Globus pallidus (tissue), 1 donor: Measurements from ENCODE around the gene SNTG2.

Experiments
- DNase-seq: peaks from one replicate; pipeline ENCODE4 v3.0.0-alpha.2; 2015; ENCODE audit warnings: low spot score

Gene SNTG2

GRCh38 chr2:1147873-1148612, 197.4 kb downstream of the SNTG2 start:
- DNase-seq = no peak

- DNase-seq = no peak
Measured at GRCh38 chr2:1150724-1151511, 200.3 kb downstream of the SNTG2 start.

GRCh38 chr2:1152375-1152774, 201.7 kb downstream of the SNTG2 start:
- DNase-seq = no peak

- DNase-seq = no peak
Measured at GRCh38 chr2:1153920-1154319, 203.3 kb downstream of the SNTG2 start.

GRCh38 chr2:1154710-1155594, 204.3 kb downstream of the SNTG2 start:
- no peak for DNase-seq

- DNase-seq = no peak
Measured at GRCh38 chr2:1156059-1156458, 205.4 kb downstream of the SNTG2 start.

GRCh38 chr2:1156531-1156930, 205.9 kb downstream of the SNTG2 start:
- no peak for DNase-seq

- DNase-seq = no peak
Measured at GRCh38 chr2:1157107-1157506, 206.5 kb downstream of the SNTG2 start.

- no peak for DNase-seq
Measured at GRCh38 chr2:1159013-1159412, 208.4 kb downstream of the SNTG2 start.

- DNase-seq = no peak
Measured at GRCh38 chr2:1162246-1162645, 211.6 kb downstream of the SNTG2 start.

GRCh38 chr2:1162768-1163584, 212.3 kb downstream of the SNTG2 start:
- no peak for DNase-seq

GRCh38 chr2:1166976-1167375, 216.3 kb downstream of the SNTG2 start:
- DNase-seq = no peak

- no peak for DNase-seq
Measured at GRCh38 chr2:1168846-1169245, 218.2 kb downstream of the SNTG2 start.

- no peak for DNase-seq
Measured at GRCh38 chr2:1169291-1169949, 218.8 kb downstream of the SNTG2 start.

GRCh38 chr2:1170241-1170640, 219.6 kb downstream of the SNTG2 start:
- DNase-seq = no peak

GRCh38 chr2:1170711-1171110, 220.1 kb downstream of the SNTG2 start:
- no peak for DNase-seq

GRCh38 chr2:1173528-1173927, 222.9 kb downstream of the SNTG2 start:
- DNase-seq = no peak

- DNase-seq = no peak
Measured at GRCh38 chr2:1181893-1182292, 231.2 kb downstream of the SNTG2 start.

GRCh38 chr2:1183300-1183699, 232.7 kb downstream of the SNTG2 start:
- DNase-seq = no peak

- DNase-seq = no peak
Measured at GRCh38 chr2:1186421-1186820, 235.8 kb downstream of the SNTG2 start.

- DNase-seq = no peak
Measured at GRCh38 chr2:1187189-1187588, 236.5 kb downstream of the SNTG2 start.
